PC-9 (cell line): ENCODE results near the gene SOD3. TPM values are rescaled to one million over a fixed set of nuclear protein-coding genes. Genes with fewer than 3 reads are reported as not detected.

ENCODE experiments used
- BruUV-seq: library from RNA; stranded (reverse); fragments of 400-500 nt; replicated peaks from 2 replicates; lab custom pipeline; 2021; lab: Mats Ljungman, UMichigan
- CTCF ChIA-PET: fragments of 300-600 bp; sonication (Branson Sonifier 250); formaldehyde crosslinking; loops from one replicate; lab custom pipeline; 2022; ENCODE audit warnings: antibody characterized with exemption; lab: Charles Lee
- POLR2A ChIA-PET: fragments of 300-600 bp; sonication (Branson Sonifier 250); formaldehyde crosslinking; loops from one replicate; lab custom pipeline; 2022; ENCODE audit warnings: antibody characterized with exemption; ENCODE audit not compliant: unreplicated experiment; lab: Charles Lee
- DNase-seq, 2 experiments: peaks; one replicate each; pipeline versions ENCODE4 v3.0.0 to v3.0.0-alpha.2; 2015 to 2022; ENCODE audit warnings: mixed read lengths in 1 of 2
- H2AFZ ChIP-seq: fragments of 200-600 bp; sonication (generic); 2 replicates; pipeline ENCODE4 v1.8.1; 2017; ENCODE audit warnings: antibody characterized with exemption
- H3F3A ChIP-seq: fragments of 200-600 bp; sonication (generic); 2 replicates; pipeline ENCODE4 v1.8.1; 2017; ENCODE audit warnings: antibody characterized with exemption, mild to moderate bottlenecking, low read depth; ENCODE audit not compliant: insufficient read depth
- H3K27ac ChIP-seq: fragments of 200-600 bp; sonication (generic); 2 replicates; pipeline ENCODE4 v1.6.1; 2016; ENCODE audit warnings: mixed run types
- H3K27me3 ChIP-seq: fragments of 200-600 bp; sonication (generic); 2 replicates; pipeline ENCODE4 v1.6.1; 2016; ENCODE audit warnings: low read depth, mixed run types; ENCODE audit not compliant: insufficient read depth
- H3K36me3 ChIP-seq: fragments of 200-600 bp; sonication (generic); 2 replicates; pipeline ENCODE4 v1.6.1; 2016; ENCODE audit warnings: low read depth, mixed run types
- H3K4me1 ChIP-seq: fragments of 200-600 bp; sonication (generic); replicated peaks from 2 replicates; pipeline ENCODE4 v1.6.1; 2016; ENCODE audit warnings: mixed run types; ENCODE audit not compliant: insufficient read depth
- H3K4me2 ChIP-seq: fragments of 200-600 bp; sonication (generic); 2 replicates; pipeline ENCODE4 v1.6.1; 2017; ENCODE audit warnings: mixed run types
- H3K4me3 ChIP-seq: fragments of 200-600 bp; sonication (generic); 2 replicates; pipeline ENCODE4 v1.6.1; 2016; ENCODE audit warnings: mixed run types
- H3K79me2 ChIP-seq: fragments of 200-600 bp; sonication (generic); 2 replicates; pipeline ENCODE4 v1.6.1; 2017; ENCODE audit warnings: low read depth, mixed run types
- H3K9me2 ChIP-seq: fragments of 200-600 bp; sonication (generic); 2 replicates; pipeline ENCODE4 v1.8.1; 2017; ENCODE audit warnings: mild to moderate bottlenecking; ENCODE audit not compliant: insufficient read depth
- H3K9me3 ChIP-seq: fragments of 200-600 bp; sonication (generic); 2 replicates; pipeline ENCODE4 v1.8.1; 2016; ENCODE audit warnings: low read depth; ENCODE audit not compliant: insufficient read depth
- H4K20me1 ChIP-seq: fragments of 200-600 bp; sonication (generic); 2 replicates; pipeline ENCODE4 v1.8.1; 2017; ENCODE audit not compliant: insufficient read depth
- EZH2 ChIP-seq: fragments of 200-600 bp; sonication (generic); IDR thresholded peaks from 2 replicates; pipeline ENCODE4 v1.8.0; 2017; ENCODE audit warnings: antibody characterized with exemption, low read depth
- intact Hi-C: fragments of 100-400 bp; cut with micrococcal nuclease; formaldehyde crosslinking; loops from one replicate; pipeline ENCODE4 v1.10.0; 2022; ENCODE audit not compliant: unreplicated experiment
- total RNA-seq: library from RNA; stranded (reverse); gene quantifications from 2 replicates; pipeline ENCODE4 v1.2.3, GENCODE V29; 2021
- TF ChIP-seq, protein P1 (sequence below): fragments of 200-600 bp; sonication (generic); conservative IDR thresholded peaks from 2 replicates; pipeline ENCODE4 v1.6.1; 2017; ENCODE audit warnings: mixed run types, antibody characterized with exemption, mild to moderate bottlenecking, moderate library complexity

The SOD3 gene
- total RNA-seq, 1 experiment from 2014 or later = 6.3 TPM

DNA sequence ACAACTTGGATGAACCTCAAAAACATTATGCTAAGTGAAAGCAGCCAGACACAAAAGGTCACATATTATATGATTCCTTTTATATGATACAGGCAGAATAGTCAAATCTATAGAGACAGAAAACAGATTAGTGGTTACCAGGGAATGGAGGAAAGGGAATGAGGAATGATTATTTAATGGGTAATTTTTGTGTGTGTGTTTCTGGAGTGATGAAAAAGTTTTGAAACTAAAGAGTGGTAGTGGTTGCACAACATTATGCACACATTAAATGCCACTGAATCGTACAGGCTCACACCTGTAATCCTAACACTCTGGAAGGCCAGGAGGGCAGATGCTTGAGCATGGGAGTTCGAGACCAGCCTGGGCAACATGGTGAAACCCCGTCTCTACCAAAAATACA, 19.6 kb upstream of the SOD3 start:
- Histone ChIP-seq H3K9me2 (no peaks in the 10 kb centered on the region), H3K4me1 (peaks cover 21% of the 10 kb centered on the region), H3F3A (peaks cover 18% of the 10 kb centered on the region), H3K27ac (no peak overlapping the region), H3K4me3 (no peak overlapping the region), H3K9me3 (no peaks in the 10 kb centered on the region), H4K20me1 (no peaks in the 10 kb centered on the region), H3K36me3 (no peaks in the 10 kb centered on the region), H3K4me2 (no peak overlapping the region), H2AFZ (no peak overlapping the region), H3K79me2 (no peaks in the 10 kb centered on the region), H3K27me3 (no peaks in the 10 kb centered on the region)
- intact Hi-C loops = no loop called here
- no peak for DNase-seq
- POLR2A ChIA-PET = no interaction called here
- no TSS peak for BruUV-seq
- CTCF ChIA-PET = no interaction called here
- TF ChIP-seq EZH2 = no peak
- TF ChIP-seq, protein P1, sequence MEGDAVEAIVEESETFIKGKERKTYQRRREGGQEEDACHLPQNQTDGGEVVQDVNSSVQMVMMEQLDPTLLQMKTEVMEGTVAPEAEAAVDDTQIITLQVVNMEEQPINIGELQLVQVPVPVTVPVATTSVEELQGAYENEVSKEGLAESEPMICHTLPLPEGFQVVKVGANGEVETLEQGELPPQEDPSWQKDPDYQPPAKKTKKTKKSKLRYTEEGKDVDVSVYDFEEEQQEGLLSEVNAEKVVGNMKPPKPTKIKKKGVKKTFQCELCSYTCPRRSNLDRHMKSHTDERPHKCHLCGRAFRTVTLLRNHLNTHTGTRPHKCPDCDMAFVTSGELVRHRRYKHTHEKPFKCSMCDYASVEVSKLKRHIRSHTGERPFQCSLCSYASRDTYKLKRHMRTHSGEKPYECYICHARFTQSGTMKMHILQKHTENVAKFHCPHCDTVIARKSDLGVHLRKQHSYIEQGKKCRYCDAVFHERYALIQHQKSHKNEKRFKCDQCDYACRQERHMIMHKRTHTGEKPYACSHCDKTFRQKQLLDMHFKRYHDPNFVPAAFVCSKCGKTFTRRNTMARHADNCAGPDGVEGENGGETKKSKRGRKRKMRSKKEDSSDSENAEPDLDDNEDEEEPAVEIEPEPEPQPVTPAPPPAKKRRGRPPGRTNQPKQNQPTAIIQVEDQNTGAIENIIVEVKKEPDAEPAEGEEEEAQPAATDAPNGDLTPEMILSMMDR = no peak

DNA sequence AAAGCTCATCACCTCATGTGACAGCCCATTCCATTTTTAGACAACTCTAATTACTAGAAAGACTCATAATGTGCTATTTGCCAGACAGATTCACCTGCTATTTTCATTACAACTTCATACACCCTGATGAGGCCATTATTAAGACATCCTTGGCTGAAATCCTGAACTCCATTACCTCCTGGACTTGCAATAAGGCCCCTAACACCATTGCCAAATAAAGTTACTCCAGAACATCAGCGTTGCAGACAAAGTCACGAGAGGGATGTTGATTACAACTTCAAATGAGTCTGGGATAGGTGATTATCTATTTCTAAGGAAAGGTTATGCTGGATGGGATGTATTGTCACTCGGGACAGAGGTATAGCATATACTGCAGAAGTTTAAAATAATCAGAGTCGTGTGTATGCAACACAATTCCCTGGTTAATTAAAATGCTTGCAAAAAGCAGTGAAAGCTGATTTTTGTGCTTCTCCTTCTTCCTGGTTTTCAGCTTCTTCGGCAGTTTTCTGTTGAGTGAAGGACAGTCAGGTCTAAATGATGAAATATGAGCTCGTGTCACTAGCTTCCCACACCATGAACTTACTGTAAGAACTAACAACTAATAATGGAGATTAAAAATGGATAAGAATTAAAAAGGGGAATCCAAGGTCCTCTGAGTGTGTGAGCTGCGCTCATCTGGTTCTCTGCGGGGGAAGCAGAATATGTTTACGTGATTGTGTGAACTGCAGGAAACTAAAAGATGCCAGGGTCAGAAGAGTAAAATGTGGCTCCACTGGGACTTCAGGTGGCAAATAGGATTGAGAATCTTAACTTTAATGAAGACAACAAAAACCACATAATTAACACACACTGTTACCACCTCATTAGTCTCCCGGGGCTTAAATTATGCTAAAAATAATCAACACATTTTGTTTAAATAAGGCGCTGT, 17.6 kb upstream of the SOD3 start:
- H2AFZ ChIP-seq = no peak overlapping the region
- BruUV-seq = no TSS peak
- H3K36me3 ChIP-seq = no peaks in the 10 kb centered on the region
- H3K27me3 ChIP-seq = no peaks in the 10 kb centered on the region
- no peak overlapping the region for H3K4me2 ChIP-seq
- H3K4me3 ChIP-seq = no peak overlapping the region
- peaks cover 18% of the 10 kb centered on the region for H3F3A ChIP-seq
- no peak overlapping the region for H3K27ac ChIP-seq
- ChIA-PET CTCF (no interaction called here), POLR2A (no interaction called here)
- TF ChIP-seq, protein P1 = no peak
- TF ChIP-seq EZH2 = no peak
- no peaks in the 10 kb centered on the region for H3K79me2 ChIP-seq
- intact Hi-C loops = no loop called here
- no peaks in the 10 kb centered on the region for H4K20me1 ChIP-seq
- H3K9me3 ChIP-seq = no peaks in the 10 kb centered on the region
- peaks cover 21% of the 10 kb centered on the region for H3K4me1 ChIP-seq
- no peak for DNase-seq
- H3K9me2 ChIP-seq = no peaks in the 10 kb centered on the region

DNA sequence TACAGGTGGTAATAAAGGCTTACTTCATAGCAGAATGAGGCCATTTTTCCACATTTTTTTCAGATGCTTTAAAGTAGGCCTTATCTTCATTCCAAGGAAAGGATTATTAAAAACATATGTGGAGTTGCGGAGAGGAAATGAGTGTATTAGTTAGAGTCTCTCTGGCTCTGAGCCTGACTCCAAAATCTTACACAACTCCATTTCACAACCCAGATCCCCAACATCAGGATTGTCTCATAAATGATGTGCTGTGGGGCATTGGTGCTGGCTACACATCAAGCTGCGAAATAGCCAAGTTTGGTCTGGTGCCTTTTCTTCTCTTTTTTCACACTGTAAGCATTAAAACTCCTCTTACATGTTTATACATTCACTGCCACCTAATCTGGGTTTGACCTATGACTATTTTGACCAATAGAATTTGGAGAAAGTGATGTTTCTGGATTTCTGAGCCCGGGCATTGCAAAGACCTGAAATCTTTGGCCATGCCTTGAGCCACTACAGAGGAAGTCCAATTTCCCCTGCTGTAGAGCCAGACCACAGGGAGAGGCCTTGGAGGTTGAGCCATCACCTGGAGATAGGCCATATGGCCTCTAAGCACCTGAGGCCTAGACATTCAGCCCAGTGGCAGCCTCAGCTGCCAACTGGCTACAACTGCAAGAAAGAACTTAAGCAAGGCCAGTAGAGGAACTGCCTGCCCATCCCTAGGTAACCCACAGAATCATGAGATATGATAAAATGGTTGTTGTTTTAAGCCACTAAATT, 16.7 kb upstream of the SOD3 start:
- intact Hi-C loops = no loop called here
- DNase-seq = no peak
- POLR2A ChIA-PET = no interaction called here

More for the DNA sequence above, 16.7 kb upstream of the SOD3 start:
- H3F3A ChIP-seq = peaks cover 16% of the 10 kb centered on the region
- TF ChIP-seq EZH2 = no peak
- TF ChIP-seq, protein P1 = no peak
- no peak overlapping the region for H3K27ac ChIP-seq
- peaks cover 20% of the 10 kb centered on the region for H3K4me1 ChIP-seq
- no peaks in the 10 kb centered on the region for H4K20me1 ChIP-seq
- no peaks in the 10 kb centered on the region for H3K27me3 ChIP-seq
- no TSS peak for BruUV-seq
- H3K9me3 ChIP-seq = no peaks in the 10 kb centered on the region
- no peak overlapping the region for H3K4me3 ChIP-seq
- no peaks in the 10 kb centered on the region for H3K9me2 ChIP-seq
- no peak overlapping the region for H3K4me2 ChIP-seq
- no peaks in the 10 kb centered on the region for H3K36me3 ChIP-seq
- no peak overlapping the region for H2AFZ ChIP-seq
- CTCF ChIA-PET = no interaction called here
- H3K79me2 ChIP-seq = no peaks in the 10 kb centered on the region
